ENCODE results near the gene DYNC2H1.
"Not testable (repeated sequence)": the region's sequence is repeated elsewhere in the genome, so short reads cannot be mapped to it uniquely, and the experiment has no call there.

The DYNC2H1 gene

GRCh38 chr11:103141986-103142385, 32.8 kb downstream of the DYNC2H1 start:
- not testable (repeated sequence) for DNase-seq

GRCh38 chr11:103147627-103148026, 38.4 kb downstream of the DYNC2H1 start:
- DNase-seq, result no peak

GRCh38 chr11:103157542-103157941, 48.3 kb downstream of the DYNC2H1 start:
- DNase-seq, result no peak

GRCh38 chr11:103164093-103164796, 55.0 kb downstream of the DYNC2H1 start:
- DNase-seq, result no peak

- DNase-seq, result no peak
Measured at GRCh38 chr11:103167166-103167565, 57.9 kb downstream of the DYNC2H1 start.

- no peak for DNase-seq
Measured at GRCh38 chr11:103170865-103171264, 61.6 kb downstream of the DYNC2H1 start.

GRCh38 chr11:103175461-103176129, 66.4 kb downstream of the DYNC2H1 start:
- DNase-seq, result no peak

- DNase-seq, result no peak
Measured at GRCh38 chr11:103183981-103184611, 74.9 kb downstream of the DYNC2H1 start.

- no peak for DNase-seq
Measured at GRCh38 chr11:103202048-103202651, 92.9 kb downstream of the DYNC2H1 start.

GRCh38 chr11:103210543-103210942, 101.3 kb downstream of the DYNC2H1 start:
- no peak for DNase-seq

- DNase-seq, result no peak
Measured at GRCh38 chr11:103215812-103216211, 106.6 kb downstream of the DYNC2H1 start.

- DNase-seq, result no peak
Measured at GRCh38 chr11:103220133-103220532, 110.9 kb downstream of the DYNC2H1 start.

GRCh38 chr11:103222806-103223205, 113.6 kb downstream of the DYNC2H1 start:
- peak in 1 of 56 donors; percentile 9 for DNase-seq

- DNase-seq, result no peak
Measured at GRCh38 chr11:103228807-103229206, 119.6 kb downstream of the DYNC2H1 start.

- no peak for DNase-seq
Measured at GRCh38 chr11:103234974-103235373, 125.7 kb downstream of the DYNC2H1 start.

- no peak for DNase-seq
Measured at GRCh38 chr11:103241574-103241973, 132.3 kb downstream of the DYNC2H1 start.

GRCh38 chr11:103254123-103254522, 144.9 kb downstream of the DYNC2H1 start:
- DNase-seq, result no peak

- DNase-seq, result no peak
Measured at GRCh38 chr11:103257360-103257759, 148.1 kb downstream of the DYNC2H1 start.

- DNase-seq, result peak in 13 of 56 donors; percentile 1 to 27 (median 10)
Measured at GRCh38 chr11:103266167-103266831, 157.1 kb downstream of the DYNC2H1 start.

- no peak for DNase-seq
Measured at GRCh38 chr11:103272876-103273275, 163.7 kb downstream of the DYNC2H1 start.

- DNase-seq, result no peak
Measured at GRCh38 chr11:103274025-103274424, 164.8 kb downstream of the DYNC2H1 start.

- no peak for DNase-seq
Measured at GRCh38 chr11:103279821-103280220, 170.6 kb downstream of the DYNC2H1 start.

Data from amygdala (tissue), 56 donors.